Liver (tissue), 9 donors: ENCODE measurements around the gene EXOC3L2. TPM values are rescaled to one million over a fixed set of nuclear protein-coding genes. Genes with fewer than 3 reads are reported as not detected.

ENCODE experiments used
- DNase-seq: peaks from one replicate; pipeline ENCODE4 v3.0.0-alpha.2; 2017; ENCODE audit warnings: low spot score
- H3K27ac ChIP-seq, 2 donors: one replicate each; pipeline ENCODE4 v1.7.0; 2013; ENCODE audit warnings: inconsistent platforms in 2 of 2, low read length in 2 of 2, control low read depth in 1 of 2, low read depth in 1 of 2, mild to moderate bottlenecking in 1 of 2
- H3K27me3 ChIP-seq, 4 donors: one replicate each; pipeline versions ENCODE4 v1.6.1 to v1.7.0; 2013; ENCODE audit warnings: low read length in 3 of 4, inconsistent platforms in 1 of 4, mild to moderate bottlenecking in 1 of 4, moderate library complexity in 1 of 4; ENCODE audit not compliant: control insufficient read depth in 4 of 4, insufficient read depth in 4 of 4
- H3K36me3 ChIP-seq, 4 donors: one replicate each; pipeline versions ENCODE4 v1.6.1 to v1.7.0; 2013; ENCODE audit warnings: low read length in 3 of 4, mild to moderate bottlenecking in 3 of 4, low read depth in 1 of 4, moderate library complexity in 1 of 4; ENCODE audit not compliant: control insufficient read depth in 4 of 4, insufficient read depth in 3 of 4
- H3K4me1 ChIP-seq, 4 donors: one replicate each; pipeline versions ENCODE4 v1.6.1 to v1.7.0; 2013; ENCODE audit warnings: low read length in 3 of 4, mild to moderate bottlenecking in 3 of 4, moderate library complexity in 1 of 4; ENCODE audit not compliant: control insufficient read depth in 4 of 4, insufficient read depth in 4 of 4
- H3K4me3 ChIP-seq, 3 donors: one replicate each; pipeline versions ENCODE4 v1.6.1 to v1.7.0; 2013; ENCODE audit warnings: low read length in 3 of 3, control low read depth in 1 of 3, low read depth in 1 of 3, mild to moderate bottlenecking in 1 of 3
- H3K9ac ChIP-seq, 2 donors: one replicate each; pipeline ENCODE4 v1.7.0; 2013; ENCODE audit warnings: low read length in 2 of 2, mild to moderate bottlenecking in 2 of 2, moderate library complexity in 2 of 2, control low read depth in 1 of 2, low read depth in 1 of 2
- H3K9me3 ChIP-seq, 4 donors: one replicate each; pipeline versions ENCODE4 v1.6.1 to v1.7.0; 2013; ENCODE audit warnings: low read length in 3 of 4; ENCODE audit not compliant: control insufficient read depth in 4 of 4
- FOXA1 ChIP-seq: IDR thresholded peaks from 2 replicates; pipeline ENCODE4 v1.6.1; 2016; ENCODE audit warnings: antibody characterized with exemption
- FOXA2 ChIP-seq: IDR thresholded peaks from 2 replicates; pipeline ENCODE4 v1.6.1; 2016; ENCODE audit warnings: antibody characterized with exemption
- HNF4A ChIP-seq, 2 donors: conservative IDR thresholded peaks; 2 replicates each; pipeline ENCODE4 v1.6.1; 2016; ENCODE audit warnings: antibody characterized with exemption in 2 of 2, mild to moderate bottlenecking in 2 of 2
- JUND ChIP-seq, 2 donors: IDR thresholded peaks; 2 replicates each; pipeline ENCODE4 v1.6.1; 2016; ENCODE audit warnings: antibody characterized with exemption in 2 of 2
- RXRA ChIP-seq, 2 donors: IDR thresholded peaks; 2 replicates each; pipeline ENCODE4 v1.6.1; 2017 to 2018; ENCODE audit warnings: antibody characterized with exemption in 2 of 2, mild to moderate bottlenecking in 1 of 2
- WGBS: extraction: QIAGEN DNeasy Blood & Tissue Kit; methylation state at CpG from one replicate; pipeline ENCODE4 v1.1.7; 2013; 5-methylcytosine and 5-hydroxymethylcytosine counted together
- polyA plus RNA-seq, 2 donors: library from polyadenylated mRNA; stranded (reverse) in 1 of 2; unstranded in 1 of 2; fragments of 200-250 nt in 1 of 2; fragments of >200 nt in 1 of 2; fragmentation: Nextera tagmentation in 1 of 2; extraction: Ambion mirVana in 1 of 2; gene quantifications; one replicate each; pipeline versions ENCODE4 v1.2.1 to v1.2.3, GENCODE V29; 2013 to 2015
- total RNA-seq, 2 donors: library from RNA; depleted of rRNA; stranded (reverse); fragments of >200 nt; gene quantifications; one replicate each; pipeline ENCODE4 v1.2.3, GENCODE V29; 2014
- TF ChIP-seq, protein P1 (sequence below): fragments of 150-350 bp; IDR thresholded peaks from 2 replicates; pipeline ENCODE4 v1.5.1; 2017; ENCODE audit warnings: improper control_type of control experiment, low read depth, low read length; ENCODE audit not compliant: missing input control
- TF ChIP-seq, protein P2 (sequence below): IDR thresholded peaks from 2 replicates; pipeline ENCODE4 v1.6.1; 2016; ENCODE audit warnings: antibody characterized with exemption, mild to moderate bottlenecking
- TF ChIP-seq, protein P3 (sequence below): IDR thresholded peaks from 2 replicates; pipeline ENCODE4 v1.6.1; 2016; ENCODE audit warnings: antibody characterized with exemption
- TF ChIP-seq, protein P4 (sequence below): IDR thresholded peaks from 2 replicates; pipeline ENCODE4 v1.6.1; 2016; ENCODE audit warnings: antibody characterized with exemption
- donor health status: healthy.
- donor health status: healthy.
- donor health status: healthy.
- donor health status: healthy.
- donor health status: healthy.

Gene EXOC3L2
- total and polyA plus RNA-seq, 4 donors, result 1.3 to 7.3 (median 4.1) TPM

DNA sequence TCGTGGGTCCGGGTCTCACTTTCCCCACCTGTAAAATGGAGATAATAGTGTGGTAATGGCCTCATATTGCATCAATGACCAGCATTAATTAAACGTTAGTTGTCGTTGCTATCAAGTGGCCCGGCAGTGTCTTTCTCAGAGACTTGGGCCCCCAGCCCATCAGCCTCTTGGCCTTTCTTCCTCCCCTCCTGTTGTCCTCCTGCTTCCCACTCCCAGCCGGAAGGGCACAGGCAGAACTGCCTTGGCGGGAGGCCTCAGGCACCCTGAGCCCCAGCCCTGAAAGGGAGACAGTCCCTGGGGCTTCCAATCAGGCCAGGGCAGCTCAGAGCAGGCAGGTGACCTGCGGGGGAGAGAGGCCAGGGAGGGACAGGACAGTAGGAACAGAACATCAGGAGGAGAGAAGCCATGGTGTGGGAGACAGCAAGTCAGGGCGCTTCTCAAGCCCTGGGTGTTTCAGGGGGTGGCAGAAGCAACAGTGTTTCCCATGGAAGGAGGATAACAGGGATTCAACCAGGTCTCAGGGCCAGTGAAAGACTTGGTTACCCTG lies 10.5 kb upstream of the EXOC3L2 start (continued):
- TF ChIP-seq, protein P1, sequence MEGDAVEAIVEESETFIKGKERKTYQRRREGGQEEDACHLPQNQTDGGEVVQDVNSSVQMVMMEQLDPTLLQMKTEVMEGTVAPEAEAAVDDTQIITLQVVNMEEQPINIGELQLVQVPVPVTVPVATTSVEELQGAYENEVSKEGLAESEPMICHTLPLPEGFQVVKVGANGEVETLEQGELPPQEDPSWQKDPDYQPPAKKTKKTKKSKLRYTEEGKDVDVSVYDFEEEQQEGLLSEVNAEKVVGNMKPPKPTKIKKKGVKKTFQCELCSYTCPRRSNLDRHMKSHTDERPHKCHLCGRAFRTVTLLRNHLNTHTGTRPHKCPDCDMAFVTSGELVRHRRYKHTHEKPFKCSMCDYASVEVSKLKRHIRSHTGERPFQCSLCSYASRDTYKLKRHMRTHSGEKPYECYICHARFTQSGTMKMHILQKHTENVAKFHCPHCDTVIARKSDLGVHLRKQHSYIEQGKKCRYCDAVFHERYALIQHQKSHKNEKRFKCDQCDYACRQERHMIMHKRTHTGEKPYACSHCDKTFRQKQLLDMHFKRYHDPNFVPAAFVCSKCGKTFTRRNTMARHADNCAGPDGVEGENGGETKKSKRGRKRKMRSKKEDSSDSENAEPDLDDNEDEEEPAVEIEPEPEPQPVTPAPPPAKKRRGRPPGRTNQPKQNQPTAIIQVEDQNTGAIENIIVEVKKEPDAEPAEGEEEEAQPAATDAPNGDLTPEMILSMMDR, result no peak

DNA sequence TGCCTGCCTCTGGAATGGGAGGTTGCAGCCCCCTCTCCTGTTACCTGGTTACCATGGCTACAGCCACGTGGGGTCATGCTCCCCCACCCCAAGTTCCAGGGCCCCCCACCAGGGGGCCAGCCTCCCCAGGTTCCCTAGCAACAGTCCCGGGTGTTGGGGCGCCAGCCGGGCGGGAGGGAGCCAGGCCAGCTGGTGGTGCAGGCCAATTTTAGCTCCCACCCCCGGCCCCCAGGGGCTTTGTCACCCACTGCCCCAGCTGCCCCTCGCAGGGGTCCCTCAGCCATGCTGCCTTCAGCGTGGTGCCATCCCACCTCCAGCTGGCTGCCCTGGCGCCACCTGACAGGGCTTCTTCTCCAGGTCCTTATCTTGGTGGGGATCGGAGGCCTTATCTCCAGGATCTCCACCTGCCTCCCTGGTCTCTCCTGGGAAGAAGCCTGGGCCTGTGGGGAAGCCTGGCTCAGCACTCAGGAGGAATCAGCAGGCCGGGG lies 8.9 kb upstream of the EXOC3L2 start:
- 81% methylated on average over 11 of the region's 11 CpGs for WGBS
- Histone ChIP-seq H3K27me3 (no peaks in the 10 kb centered on the region), H3K9ac (no peak overlapping the region), H3K27ac (no peak overlapping the region), H3K36me3 (peaks cover 0 to under 1% (median 0%) of the 10 kb centered on the region in 4 donors), H3K4me3 (no peak overlapping the region), H3K9me3 (no peaks in the 10 kb centered on the region), H3K4me1 (peaks cover 3 to 39% (median 29%) of the 10 kb centered on the region in 4 donors)
- no peak for DNase-seq
- TF ChIP-seq FOXA1 (no peak), HNF4A (conservative IDR thresholded peaks at IDR 0.05) (no peak), JUND (IDR thresholded peaks at IDR 0.05) (no peak), RXRA (IDR thresholded peaks at IDR 0.05) (no peak), FOXA2 (no peak)
- TF ChIP-seq, protein P2, sequence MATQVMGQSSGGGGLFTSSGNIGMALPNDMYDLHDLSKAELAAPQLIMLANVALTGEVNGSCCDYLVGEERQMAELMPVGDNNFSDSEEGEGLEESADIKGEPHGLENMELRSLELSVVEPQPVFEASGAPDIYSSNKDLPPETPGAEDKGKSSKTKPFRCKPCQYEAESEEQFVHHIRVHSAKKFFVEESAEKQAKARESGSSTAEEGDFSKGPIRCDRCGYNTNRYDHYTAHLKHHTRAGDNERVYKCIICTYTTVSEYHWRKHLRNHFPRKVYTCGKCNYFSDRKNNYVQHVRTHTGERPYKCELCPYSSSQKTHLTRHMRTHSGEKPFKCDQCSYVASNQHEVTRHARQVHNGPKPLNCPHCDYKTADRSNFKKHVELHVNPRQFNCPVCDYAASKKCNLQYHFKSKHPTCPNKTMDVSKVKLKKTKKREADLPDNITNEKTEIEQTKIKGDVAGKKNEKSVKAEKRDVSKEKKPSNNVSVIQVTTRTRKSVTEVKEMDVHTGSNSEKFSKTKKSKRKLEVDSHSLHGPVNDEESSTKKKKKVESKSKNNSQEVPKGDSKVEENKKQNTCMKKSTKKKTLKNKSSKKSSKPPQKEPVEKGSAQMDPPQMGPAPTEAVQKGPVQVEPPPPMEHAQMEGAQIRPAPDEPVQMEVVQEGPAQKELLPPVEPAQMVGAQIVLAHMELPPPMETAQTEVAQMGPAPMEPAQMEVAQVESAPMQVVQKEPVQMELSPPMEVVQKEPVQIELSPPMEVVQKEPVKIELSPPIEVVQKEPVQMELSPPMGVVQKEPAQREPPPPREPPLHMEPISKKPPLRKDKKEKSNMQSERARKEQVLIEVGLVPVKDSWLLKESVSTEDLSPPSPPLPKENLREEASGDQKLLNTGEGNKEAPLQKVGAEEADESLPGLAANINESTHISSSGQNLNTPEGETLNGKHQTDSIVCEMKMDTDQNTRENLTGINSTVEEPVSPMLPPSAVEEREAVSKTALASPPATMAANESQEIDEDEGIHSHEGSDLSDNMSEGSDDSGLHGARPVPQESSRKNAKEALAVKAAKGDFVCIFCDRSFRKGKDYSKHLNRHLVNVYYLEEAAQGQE, result no peak
- TF ChIP-seq, protein P3, sequence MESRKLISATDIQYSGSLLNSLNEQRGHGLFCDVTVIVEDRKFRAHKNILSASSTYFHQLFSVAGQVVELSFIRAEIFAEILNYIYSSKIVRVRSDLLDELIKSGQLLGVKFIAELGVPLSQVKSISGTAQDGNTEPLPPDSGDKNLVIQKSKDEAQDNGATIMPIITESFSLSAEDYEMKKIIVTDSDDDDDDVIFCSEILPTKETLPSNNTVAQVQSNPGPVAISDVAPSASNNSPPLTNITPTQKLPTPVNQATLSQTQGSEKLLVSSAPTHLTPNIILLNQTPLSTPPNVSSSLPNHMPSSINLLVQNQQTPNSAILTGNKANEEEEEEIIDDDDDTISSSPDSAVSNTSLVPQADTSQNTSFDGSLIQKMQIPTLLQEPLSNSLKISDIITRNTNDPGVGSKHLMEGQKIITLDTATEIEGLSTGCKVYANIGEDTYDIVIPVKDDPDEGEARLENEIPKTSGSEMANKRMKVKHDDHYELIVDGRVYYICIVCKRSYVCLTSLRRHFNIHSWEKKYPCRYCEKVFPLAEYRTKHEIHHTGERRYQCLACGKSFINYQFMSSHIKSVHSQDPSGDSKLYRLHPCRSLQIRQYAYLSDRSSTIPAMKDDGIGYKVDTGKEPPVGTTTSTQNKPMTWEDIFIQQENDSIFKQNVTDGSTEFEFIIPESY, result no peak
- TF ChIP-seq, protein P1, result no peak
- TF ChIP-seq, protein P4, sequence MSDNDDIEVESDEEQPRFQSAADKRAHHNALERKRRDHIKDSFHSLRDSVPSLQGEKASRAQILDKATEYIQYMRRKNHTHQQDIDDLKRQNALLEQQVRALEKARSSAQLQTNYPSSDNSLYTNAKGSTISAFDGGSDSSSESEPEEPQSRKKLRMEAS, result no peak
